ENCODE measurements around the gene INMT.

The INMT gene

GRCh38 chr7:30761214-30762156, 9.6 kb downstream of the INMT start:
- no peak overlapping the region for H3K4me3 ChIP-seq (ENCODE audit: low read depth in 1 of 2, low read length in 1 of 2)
- H3K9me3 ChIP-seq = no peaks in the 10 kb centered on the region
- H3K27me3 ChIP-seq = peaks cover 8% of the 10 kb centered on the region
- H3K4me1 ChIP-seq (ENCODE audit: control insufficient read depth in 1 of 2, insufficient read depth in 1 of 2, low read depth in 1 of 2, low read length in 1 of 2) = peaks cover 0 to 5% of the 10 kb centered on the region in 2 experiments
- TF ChIP-seq CTCF (IDR thresholded peaks at IDR 0.05) = no peak
- H3K36me3 ChIP-seq = no peaks in the 10 kb centered on the region
- no peak overlapping the region for H3K27ac ChIP-seq

- Histone ChIP-seq H3K4me1 (ENCODE audit: control insufficient read depth in 1 of 2, insufficient read depth in 1 of 2, low read depth in 1 of 2, low read length in 1 of 2) (peaks cover 0 to 5% of the 10 kb centered on the region in 2 experiments), H3K27me3 (peaks cover 10% of the 10 kb centered on the region), H3K4me3 (ENCODE audit: low read depth in 1 of 2, low read length in 1 of 2) (no peak overlapping the region), H3K27ac (no peak overlapping the region), H3K9me3 (no peaks in the 10 kb centered on the region), H3K36me3 (no peaks in the 10 kb centered on the region)
- TF ChIP-seq CTCF (IDR thresholded peaks at IDR 0.05) = no peak
Measured at GRCh38 chr7:30764030-30764975, 12.4 kb downstream of the INMT start.

- Histone ChIP-seq H3K4me3 (ENCODE audit: low read depth in 1 of 2, low read length in 1 of 2) (no peak overlapping the region), H3K27ac (no peak overlapping the region), H3K27me3 (peaks cover 6% of the 10 kb centered on the region), H3K4me1 (ENCODE audit: control insufficient read depth in 1 of 2, insufficient read depth in 1 of 2, low read depth in 1 of 2, low read length in 1 of 2) (peaks cover 0 to 5% of the 10 kb centered on the region in 2 experiments), H3K9me3 (no peaks in the 10 kb centered on the region), H3K36me3 (no peaks in the 10 kb centered on the region)
- no peak for TF ChIP-seq CTCF (IDR thresholded peaks at IDR 0.05)
Measured at GRCh38 chr7:30765408-30765807, 13.5 kb downstream of the INMT start.

- Histone ChIP-seq H3K4me1 (ENCODE audit: control insufficient read depth in 1 of 2, insufficient read depth in 1 of 2, low read depth in 1 of 2, low read length in 1 of 2) (peaks cover 6 to 11% of the 10 kb centered on the region in 2 experiments), H3K4me3 (ENCODE audit: low read depth in 1 of 2, low read length in 1 of 2) (peak overlapping the region; percentile 60 to 67), H3K27ac (no peak overlapping the region), H3K36me3 (no peaks in the 10 kb centered on the region), H3K9me3 (no peaks in the 10 kb centered on the region), H3K27me3 (peaks cover 6% of the 10 kb centered on the region)
- no peak for TF ChIP-seq CTCF (IDR thresholded peaks at IDR 0.05)
Measured at GRCh38 chr7:30770845-30771173, 18.9 kb downstream of the INMT start.

DNA sequence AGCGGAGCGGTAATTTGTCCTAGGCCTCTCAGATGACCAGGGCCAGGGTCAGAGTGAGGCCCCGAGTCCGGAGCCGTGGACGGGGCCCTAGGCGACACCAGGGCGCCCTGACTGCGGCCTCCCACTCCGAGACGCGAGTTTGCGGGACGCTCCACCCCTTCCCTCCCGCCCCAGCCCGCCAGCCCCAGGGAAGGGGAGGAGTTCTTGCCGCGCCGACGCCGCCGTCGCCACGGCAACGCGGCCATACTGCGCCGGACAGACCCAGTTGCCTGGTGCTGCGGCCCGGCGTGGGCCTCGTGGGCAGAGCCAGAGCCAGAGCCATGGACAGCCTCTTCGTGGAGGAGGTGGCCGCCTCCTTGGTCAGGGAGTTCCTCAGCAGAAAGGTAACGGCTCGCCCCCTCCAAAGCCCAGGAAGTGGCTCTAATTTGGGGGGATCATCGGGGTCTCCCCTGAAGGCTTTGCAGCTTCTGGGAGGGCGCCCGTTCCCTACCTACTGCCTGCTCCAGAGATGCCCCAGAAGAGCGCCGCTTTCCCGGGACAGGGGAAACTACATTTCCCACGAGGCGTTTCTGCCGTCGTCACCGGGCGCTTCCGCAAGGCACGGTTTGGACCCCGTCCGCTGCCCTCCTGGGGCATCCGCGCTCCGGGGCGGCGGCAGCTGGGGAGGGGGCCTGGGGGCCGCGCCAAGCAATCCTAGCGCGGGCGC, 19.4 kb downstream of the INMT start, which contains the start of gene MINDY4:
TSS of gene MINDY4 (plus strand) at position 244 of the 706 bp plus-strand sequence. CDS start at position 321, 77 bp downstream.
- no peak for TF ChIP-seq CTCF (IDR thresholded peaks at IDR 0.05)
- Histone ChIP-seq H3K4me1 (ENCODE audit: control insufficient read depth in 1 of 2, insufficient read depth in 1 of 2, low read depth in 1 of 2, low read length in 1 of 2) (peaks cover 6 to 11% of the 10 kb centered on the region in 2 experiments), H3K27ac (no peak within 1 kb of the TSS)

More for the DNA sequence above, 19.4 kb downstream of the INMT start, which contains the start of gene MINDY4:
- Histone ChIP-seq H3K4me3 (ENCODE audit: low read depth in 1 of 2, low read length in 1 of 2) (peak within 1 kb of the TSS; percentile 60 to 67), H3K36me3 (no peaks in the 10 kb centered on the region), H3K27me3 (peaks cover 6% of the 10 kb centered on the region), H3K9me3 (no peaks in the 10 kb centered on the region)
